ENCODE data around the gene POLR2J.
"Not testable (repeated sequence)": the region's sequence is repeated elsewhere in the genome, so short reads cannot be mapped to it uniquely, and the experiment has no call there.

DNA sequence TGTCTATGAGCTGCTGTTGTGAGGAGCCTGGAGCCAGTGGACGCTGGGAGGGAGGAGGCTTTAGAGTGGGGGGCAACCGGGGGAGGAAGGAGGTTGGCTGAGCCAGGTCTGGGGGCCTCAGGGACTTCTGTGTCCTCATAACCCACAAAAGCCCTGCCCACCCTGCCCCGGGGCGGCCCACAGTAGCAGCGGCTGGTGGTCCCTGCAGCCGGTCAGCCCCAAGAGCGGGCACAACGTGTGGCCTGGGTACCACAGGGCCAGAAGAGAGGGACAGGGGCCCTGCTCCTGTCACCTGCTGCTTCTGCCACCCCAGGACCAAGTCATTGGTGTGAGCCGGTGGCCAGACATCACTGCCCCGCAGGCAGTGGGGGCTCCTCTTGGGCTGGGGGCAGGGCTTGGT is 3.2 kb upstream of the POLR2J start:
- TF ChIP-seq HMGA2 (CRISPR knock-in tag; IDR thresholded peaks at IDR 0.05); ELF4 (CRISPR knock-in tag; IDR thresholded peaks at IDR 0.05; ENCODE audit: low read depth); CBFB (CRISPR knock-in tag; IDR thresholded peaks at IDR 0.05; ENCODE audit: low read depth); ETV6 (CRISPR knock-in tag; IDR thresholded peaks at IDR 0.05); FOXP1 (CRISPR knock-in tag; IDR thresholded peaks at IDR 0.05; ENCODE audit: borderline replicate concordance): not testable (repeated sequence)
- TF ChIP-seq, protein P1, sequence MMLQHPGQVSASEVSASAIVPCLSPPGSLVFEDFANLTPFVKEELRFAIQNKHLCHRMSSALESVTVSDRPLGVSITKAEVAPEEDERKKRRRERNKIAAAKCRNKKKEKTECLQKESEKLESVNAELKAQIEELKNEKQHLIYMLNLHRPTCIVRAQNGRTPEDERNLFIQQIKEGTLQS (CRISPR knock-in tag; conservative IDR thresholded peaks at IDR 0.05) = not testable (repeated sequence)
- TF ChIP-seq, protein P2, sequence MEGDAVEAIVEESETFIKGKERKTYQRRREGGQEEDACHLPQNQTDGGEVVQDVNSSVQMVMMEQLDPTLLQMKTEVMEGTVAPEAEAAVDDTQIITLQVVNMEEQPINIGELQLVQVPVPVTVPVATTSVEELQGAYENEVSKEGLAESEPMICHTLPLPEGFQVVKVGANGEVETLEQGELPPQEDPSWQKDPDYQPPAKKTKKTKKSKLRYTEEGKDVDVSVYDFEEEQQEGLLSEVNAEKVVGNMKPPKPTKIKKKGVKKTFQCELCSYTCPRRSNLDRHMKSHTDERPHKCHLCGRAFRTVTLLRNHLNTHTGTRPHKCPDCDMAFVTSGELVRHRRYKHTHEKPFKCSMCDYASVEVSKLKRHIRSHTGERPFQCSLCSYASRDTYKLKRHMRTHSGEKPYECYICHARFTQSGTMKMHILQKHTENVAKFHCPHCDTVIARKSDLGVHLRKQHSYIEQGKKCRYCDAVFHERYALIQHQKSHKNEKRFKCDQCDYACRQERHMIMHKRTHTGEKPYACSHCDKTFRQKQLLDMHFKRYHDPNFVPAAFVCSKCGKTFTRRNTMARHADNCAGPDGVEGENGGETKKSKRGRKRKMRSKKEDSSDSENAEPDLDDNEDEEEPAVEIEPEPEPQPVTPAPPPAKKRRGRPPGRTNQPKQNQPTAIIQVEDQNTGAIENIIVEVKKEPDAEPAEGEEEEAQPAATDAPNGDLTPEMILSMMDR (IDR thresholded peaks at IDR 0.05) = not testable (repeated sequence)
- TF ChIP-seq, protein P3, sequence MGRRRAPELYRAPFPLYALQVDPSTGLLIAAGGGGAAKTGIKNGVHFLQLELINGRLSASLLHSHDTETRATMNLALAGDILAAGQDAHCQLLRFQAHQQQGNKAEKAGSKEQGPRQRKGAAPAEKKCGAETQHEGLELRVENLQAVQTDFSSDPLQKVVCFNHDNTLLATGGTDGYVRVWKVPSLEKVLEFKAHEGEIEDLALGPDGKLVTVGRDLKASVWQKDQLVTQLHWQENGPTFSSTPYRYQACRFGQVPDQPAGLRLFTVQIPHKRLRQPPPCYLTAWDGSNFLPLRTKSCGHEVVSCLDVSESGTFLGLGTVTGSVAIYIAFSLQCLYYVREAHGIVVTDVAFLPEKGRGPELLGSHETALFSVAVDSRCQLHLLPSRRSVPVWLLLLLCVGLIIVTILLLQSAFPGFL (CRISPR knock-in tag; IDR thresholded peaks at IDR 0.05; ENCODE audit: borderline replicate concordance) = not testable (repeated sequence)
- TF ChIP-seq, protein P4, sequence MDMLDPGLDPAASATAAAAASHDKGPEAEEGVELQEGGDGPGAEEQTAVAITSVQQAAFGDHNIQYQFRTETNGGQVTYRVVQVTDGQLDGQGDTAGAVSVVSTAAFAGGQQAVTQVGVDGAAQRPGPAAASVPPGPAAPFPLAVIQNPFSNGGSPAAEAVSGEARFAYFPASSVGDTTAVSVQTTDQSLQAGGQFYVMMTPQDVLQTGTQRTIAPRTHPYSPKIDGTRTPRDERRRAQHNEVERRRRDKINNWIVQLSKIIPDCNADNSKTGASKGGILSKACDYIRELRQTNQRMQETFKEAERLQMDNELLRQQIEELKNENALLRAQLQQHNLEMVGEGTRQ (CRISPR knock-in tag; IDR thresholded peaks at IDR 0.05) = not testable (repeated sequence)
- TF ChIP-seq, protein P5, sequence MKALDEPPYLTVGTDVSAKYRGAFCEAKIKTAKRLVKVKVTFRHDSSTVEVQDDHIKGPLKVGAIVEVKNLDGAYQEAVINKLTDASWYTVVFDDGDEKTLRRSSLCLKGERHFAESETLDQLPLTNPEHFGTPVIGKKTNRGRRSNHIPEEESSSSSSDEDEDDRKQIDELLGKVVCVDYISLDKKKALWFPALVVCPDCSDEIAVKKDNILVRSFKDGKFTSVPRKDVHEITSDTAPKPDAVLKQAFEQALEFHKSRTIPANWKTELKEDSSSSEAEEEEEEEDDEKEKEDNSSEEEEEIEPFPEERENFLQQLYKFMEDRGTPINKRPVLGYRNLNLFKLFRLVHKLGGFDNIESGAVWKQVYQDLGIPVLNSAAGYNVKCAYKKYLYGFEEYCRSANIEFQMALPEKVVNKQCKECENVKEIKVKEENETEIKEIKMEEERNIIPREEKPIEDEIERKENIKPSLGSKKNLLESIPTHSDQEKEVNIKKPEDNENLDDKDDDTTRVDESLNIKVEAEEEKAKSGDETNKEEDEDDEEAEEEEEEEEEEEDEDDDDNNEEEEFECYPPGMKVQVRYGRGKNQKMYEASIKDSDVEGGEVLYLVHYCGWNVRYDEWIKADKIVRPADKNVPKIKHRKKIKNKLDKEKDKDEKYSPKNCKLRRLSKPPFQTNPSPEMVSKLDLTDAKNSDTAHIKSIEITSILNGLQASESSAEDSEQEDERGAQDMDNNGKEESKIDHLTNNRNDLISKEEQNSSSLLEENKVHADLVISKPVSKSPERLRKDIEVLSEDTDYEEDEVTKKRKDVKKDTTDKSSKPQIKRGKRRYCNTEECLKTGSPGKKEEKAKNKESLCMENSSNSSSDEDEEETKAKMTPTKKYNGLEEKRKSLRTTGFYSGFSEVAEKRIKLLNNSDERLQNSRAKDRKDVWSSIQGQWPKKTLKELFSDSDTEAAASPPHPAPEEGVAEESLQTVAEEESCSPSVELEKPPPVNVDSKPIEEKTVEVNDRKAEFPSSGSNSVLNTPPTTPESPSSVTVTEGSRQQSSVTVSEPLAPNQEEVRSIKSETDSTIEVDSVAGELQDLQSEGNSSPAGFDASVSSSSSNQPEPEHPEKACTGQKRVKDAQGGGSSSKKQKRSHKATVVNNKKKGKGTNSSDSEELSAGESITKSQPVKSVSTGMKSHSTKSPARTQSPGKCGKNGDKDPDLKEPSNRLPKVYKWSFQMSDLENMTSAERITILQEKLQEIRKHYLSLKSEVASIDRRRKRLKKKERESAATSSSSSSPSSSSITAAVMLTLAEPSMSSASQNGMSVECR (CRISPR knock-in tag; IDR thresholded peaks at IDR 0.05; ENCODE audit: borderline replicate concordance) = not testable (repeated sequence)
- TF ChIP-seq, protein P6, sequence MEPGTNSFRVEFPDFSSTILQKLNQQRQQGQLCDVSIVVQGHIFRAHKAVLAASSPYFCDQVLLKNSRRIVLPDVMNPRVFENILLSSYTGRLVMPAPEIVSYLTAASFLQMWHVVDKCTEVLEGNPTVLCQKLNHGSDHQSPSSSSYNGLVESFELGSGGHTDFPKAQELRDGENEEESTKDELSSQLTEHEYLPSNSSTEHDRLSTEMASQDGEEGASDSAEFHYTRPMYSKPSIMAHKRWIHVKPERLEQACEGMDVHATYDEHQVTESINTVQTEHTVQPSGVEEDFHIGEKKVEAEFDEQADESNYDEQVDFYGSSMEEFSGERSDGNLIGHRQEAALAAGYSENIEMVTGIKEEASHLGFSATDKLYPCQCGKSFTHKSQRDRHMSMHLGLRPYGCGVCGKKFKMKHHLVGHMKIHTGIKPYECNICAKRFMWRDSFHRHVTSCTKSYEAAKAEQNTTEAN (CRISPR knock-in tag; IDR thresholded peaks at IDR 0.05) = not testable (repeated sequence)
